Upper lobe of left lung (tissue), 6 donors: Measurements from ENCODE around the gene MAP1B. TPM values are rescaled to one million over a fixed set of nuclear protein-coding genes. Genes with fewer than 3 reads are reported as not detected.
A peak's percentile ranks its signal among the peaks of the same experiment; 100 is the strongest.

Experiments
- ATAC-seq, 2 donors: fragments of 200-7000 bp; cut with Tn5 transposase; one replicate each; pipeline ENCODE4 v1.9.1; 2022; ENCODE audit warnings: mild to moderate bottlenecking in 2 of 2, moderate library complexity in 2 of 2; ENCODE audit not compliant: low FRiP score in 2 of 2
- DNase-seq, 2 donors: peaks; one replicate each; pipeline ENCODE4 v3.0.0-alpha.2; 2019 to 2020
- H3K27ac ChIP-seq, 4 donors: fragments of 200-600 bp; sonication (generic); one replicate each; pipeline ENCODE4 v1.5.1; 2016 to 2019
- H3K27me3 ChIP-seq, 4 donors: fragments of 200-600 bp; sonication (generic); one replicate each; pipeline ENCODE4 v1.5.1; 2017 to 2019
- H3K36me3 ChIP-seq, 4 donors: fragments of 200-600 bp; sonication (generic); one replicate each; pipeline ENCODE4 v1.5.1; 2016 to 2019
- H3K4me1 ChIP-seq, 4 donors: fragments of 200-600 bp; sonication (generic); one replicate each; pipeline ENCODE4 v1.5.1; 2018 to 2019
- H3K4me3 ChIP-seq, 4 donors: fragments of 200-600 bp; sonication (generic); one replicate each; pipeline ENCODE4 v1.5.1; 2017 to 2019; ENCODE audit warnings: mild to moderate bottlenecking in 2 of 4, moderate library complexity in 1 of 4
- H3K9me3 ChIP-seq, 4 donors: fragments of 200-600 bp; sonication (generic); one replicate each; pipeline ENCODE4 v1.5.1; 2018 to 2019
- EP300 ChIP-seq, 4 donors: sonication (generic); formaldehyde crosslinking; IDR thresholded peaks; one replicate each; pipeline ENCODE4 v1.5.1; 2017; ENCODE audit warnings: antibody characterized with exemption in 4 of 4, control low read depth in 2 of 4
- POLR2A ChIP-seq, 4 donors: fragments of 450-650 bp; IDR thresholded peaks; one replicate each; pipeline ENCODE4 v1.5.1; 2016 to 2017; ENCODE audit warnings: antibody characterized with exemption in 4 of 4, mild to moderate bottlenecking in 2 of 4
- POLR2AphosphoS5 ChIP-seq, 2 donors: sonication (generic); formaldehyde crosslinking; IDR thresholded peaks; one replicate each; pipeline ENCODE4 v1.5.1; 2017; ENCODE audit warnings: antibody characterized with exemption in 2 of 2
- WGBS, 2 donors: methylation state at CpG; one replicate each; pipeline ENCODE4 v1.1.5; 2017 to 2018; 5-methylcytosine and 5-hydroxymethylcytosine counted together
- total RNA-seq, 6 donors: library from RNA; depleted of rRNA in 4 of 6; stranded (reverse); fragments of >200 nt in 4 of 6; gene quantifications; one replicate each; pipeline versions ENCODE4 v1.1.0 to v1.2.1, GENCODE V29; 2016 to 2021
- TF ChIP-seq, protein P1 (sequence below), 6 experiments: fragments of 450-650 bp in 4 of 6; fragments of 200-600 bp in 2 of 6; sonication (generic) in 2 of 6; IDR thresholded peaks; one replicate each; pipeline ENCODE4 v1.5.1; 2016 to 2019; ENCODE audit warnings: antibody characterized with exemption in 6 of 6
- donor health status: DM: no; HTN: no; CAD: no; lungs with moderate emphysema.
- donor health status: DM: no; HTN: yes; CAD: no; lungs with severe emphysema.

MAP1B gene
- total RNA-seq, 6 donors from 2014 or later = 21.6 to 59.4 (median 38.0) TPM

DNA sequence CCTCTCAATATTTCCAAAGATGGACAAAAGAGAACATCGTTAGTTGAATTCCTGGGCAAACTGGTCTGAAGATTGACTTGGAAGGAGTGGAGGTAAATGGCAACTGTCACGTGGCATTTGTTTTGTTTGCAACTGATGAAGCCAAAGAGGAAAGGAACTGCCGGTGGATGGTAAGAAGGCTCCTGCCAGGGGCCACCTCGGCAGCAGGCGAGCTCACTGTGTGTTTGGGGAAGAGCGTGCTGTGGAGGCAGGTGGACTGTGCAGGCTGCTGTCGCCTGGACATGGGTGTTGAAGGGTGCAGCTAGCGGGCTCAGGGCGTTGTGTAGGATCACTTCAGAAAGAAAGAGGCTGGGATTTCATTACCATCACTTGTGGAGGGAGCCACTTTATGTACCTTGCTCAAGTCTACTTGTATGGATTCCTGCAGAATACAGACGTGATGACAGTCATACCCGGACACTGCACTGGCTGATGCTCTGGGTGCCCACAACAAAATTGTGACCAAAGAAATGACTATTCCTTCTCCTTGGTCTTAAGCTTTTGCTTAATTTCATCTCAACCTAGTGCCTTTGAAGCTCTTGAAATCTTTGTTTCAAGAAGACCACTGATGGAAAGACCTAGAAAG lies 72.7 kb downstream of the MAP1B start:
- Histone ChIP-seq H3K4me1 (peaks cover 0 to 9% (median 0%) of the 10 kb centered on the region in 4 donors), H3K9me3 (no peaks in the 10 kb centered on the region), H3K27me3 (no peaks in the 10 kb centered on the region), H3K36me3 (no peaks in the 10 kb centered on the region), H3K4me3 (no peak overlapping the region), H3K27ac (peak overlapping the region in 1 of 4 donors; percentile 30)
- DNase-seq (peak in 1 of 2 donors; percentile 22), ATAC-seq (no peak)
- TF ChIP-seq, protein P1, sequence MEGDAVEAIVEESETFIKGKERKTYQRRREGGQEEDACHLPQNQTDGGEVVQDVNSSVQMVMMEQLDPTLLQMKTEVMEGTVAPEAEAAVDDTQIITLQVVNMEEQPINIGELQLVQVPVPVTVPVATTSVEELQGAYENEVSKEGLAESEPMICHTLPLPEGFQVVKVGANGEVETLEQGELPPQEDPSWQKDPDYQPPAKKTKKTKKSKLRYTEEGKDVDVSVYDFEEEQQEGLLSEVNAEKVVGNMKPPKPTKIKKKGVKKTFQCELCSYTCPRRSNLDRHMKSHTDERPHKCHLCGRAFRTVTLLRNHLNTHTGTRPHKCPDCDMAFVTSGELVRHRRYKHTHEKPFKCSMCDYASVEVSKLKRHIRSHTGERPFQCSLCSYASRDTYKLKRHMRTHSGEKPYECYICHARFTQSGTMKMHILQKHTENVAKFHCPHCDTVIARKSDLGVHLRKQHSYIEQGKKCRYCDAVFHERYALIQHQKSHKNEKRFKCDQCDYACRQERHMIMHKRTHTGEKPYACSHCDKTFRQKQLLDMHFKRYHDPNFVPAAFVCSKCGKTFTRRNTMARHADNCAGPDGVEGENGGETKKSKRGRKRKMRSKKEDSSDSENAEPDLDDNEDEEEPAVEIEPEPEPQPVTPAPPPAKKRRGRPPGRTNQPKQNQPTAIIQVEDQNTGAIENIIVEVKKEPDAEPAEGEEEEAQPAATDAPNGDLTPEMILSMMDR (IDR thresholded peaks at IDR 0.05) = no peak
- no peak for TF ChIP-seq POLR2AphosphoS5 (IDR thresholded peaks at IDR 0.05)
- no peak for TF ChIP-seq EP300 (IDR thresholded peaks at IDR 0.05)
- no peak for TF ChIP-seq POLR2A (IDR thresholded peaks at IDR 0.05)
- WGBS, 2 donors = 72 to 77% methylated on average over 10 to 11 of the region's 11 CpGs

DNA sequence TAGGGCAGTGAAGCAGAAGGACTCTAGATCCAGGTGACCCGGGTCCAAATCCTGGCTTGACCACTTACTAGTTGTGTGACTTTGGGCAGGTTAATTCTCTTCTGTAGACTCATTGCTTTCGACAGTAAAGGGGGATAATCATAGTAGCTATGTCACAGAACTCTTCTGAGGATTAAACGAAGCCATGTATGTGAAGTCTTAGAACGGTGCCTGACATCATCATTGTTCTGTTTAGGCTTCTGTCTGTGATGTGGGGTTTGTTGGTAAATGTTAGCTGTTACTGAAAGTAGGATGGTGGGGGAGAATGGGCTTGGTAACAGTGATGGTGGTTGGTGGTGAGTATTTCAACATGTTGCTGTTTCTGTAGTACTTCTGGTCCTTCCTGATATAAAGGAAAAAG lies 73.7 kb downstream of the MAP1B start:
- WGBS, 2 donors = 73 to 95% methylated on average over 4 of the region's 4 CpGs
- DNase-seq (no peak), ATAC-seq (no peak)
- no peaks in the 10 kb centered on the region for H3K36me3 ChIP-seq
- H3K4me3 ChIP-seq = no peak overlapping the region
- TF ChIP-seq, protein P1 (IDR thresholded peaks at IDR 0.05) = no peak
- no peak for TF ChIP-seq POLR2A (IDR thresholded peaks at IDR 0.05)
- peaks cover 0 to 9% (median 0%) of the 10 kb centered on the region in 4 donors for H3K4me1 ChIP-seq
- H3K9me3 ChIP-seq = no peaks in the 10 kb centered on the region
- H3K27me3 ChIP-seq = no peaks in the 10 kb centered on the region
- H3K27ac ChIP-seq = no peak overlapping the region

DNA sequence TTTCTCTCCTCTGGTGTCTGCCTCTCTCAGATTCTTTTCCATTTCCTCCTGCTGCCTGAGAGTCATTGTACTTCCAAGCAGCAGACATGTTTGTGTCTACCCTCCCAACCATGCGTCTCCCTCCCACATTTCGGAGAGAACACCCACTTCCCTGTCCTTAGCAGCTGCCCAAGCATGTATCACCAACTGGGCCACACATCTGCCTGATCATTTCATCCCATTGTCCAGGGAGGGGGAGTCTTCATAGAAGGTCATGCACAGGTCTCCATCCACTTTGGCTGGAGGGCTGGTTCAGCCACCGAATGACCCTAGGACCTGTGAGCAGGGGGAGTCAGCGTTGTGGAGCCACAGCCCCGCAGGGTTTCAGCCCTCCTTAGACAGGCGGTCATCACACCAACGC lies 75.4 kb downstream of the MAP1B start:
- no peaks in the 10 kb centered on the region for H3K36me3 ChIP-seq
- H3K9me3 ChIP-seq = no peaks in the 10 kb centered on the region
- H3K27me3 ChIP-seq = no peaks in the 10 kb centered on the region
- ATAC-seq (no peak), DNase-seq (no peak)
- H3K4me3 ChIP-seq = no peak overlapping the region
- TF ChIP-seq EP300 (IDR thresholded peaks at IDR 0.05) (no peak), POLR2AphosphoS5 (IDR thresholded peaks at IDR 0.05) (no peak), POLR2A (IDR thresholded peaks at IDR 0.05) (no peak)
- TF ChIP-seq, protein P1 (IDR thresholded peaks at IDR 0.05) = no peak
- no peak overlapping the region for H3K27ac ChIP-seq
- H3K4me1 ChIP-seq = peaks cover 0 to 9% (median 0%) of the 10 kb centered on the region in 4 donors
- 80 to 89% methylated on average over 7 of the region's 7 CpGs for WGBS, 2 donors

DNA sequence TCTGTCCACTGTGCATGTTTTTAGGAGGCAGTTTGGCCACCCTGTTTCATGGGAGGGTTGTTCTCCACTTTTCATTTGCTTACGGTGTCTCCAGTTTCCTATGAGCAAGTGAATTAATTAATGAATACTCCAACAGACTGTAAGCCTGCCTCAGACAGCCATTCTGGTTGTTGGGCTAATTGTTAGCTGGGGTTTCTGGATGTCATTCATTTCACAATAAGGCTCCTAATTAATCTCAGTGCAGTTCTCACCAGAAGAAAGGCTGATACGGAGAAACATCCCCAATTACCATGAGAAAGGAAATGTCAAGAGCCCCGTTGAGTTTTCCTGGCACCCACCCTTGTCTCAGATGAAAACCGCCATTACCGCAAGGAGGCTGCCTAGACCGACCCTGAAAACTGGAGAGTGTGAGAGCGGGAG lies 75.8 kb downstream of the MAP1B start:
- no peaks in the 10 kb centered on the region for H3K36me3 ChIP-seq
- H3K4me1 ChIP-seq = peaks cover 0 to 9% (median 0%) of the 10 kb centered on the region in 4 donors
- DNase-seq = no peak
- no peak overlapping the region for H3K4me3 ChIP-seq
- no peak for ATAC-seq
- no peaks in the 10 kb centered on the region for H3K9me3 ChIP-seq
- WGBS, 2 donors = 80 to 81% methylated on average over 7 of the region's 7 CpGs
- no peak for TF ChIP-seq EP300 (IDR thresholded peaks at IDR 0.05)
- TF ChIP-seq, protein P1 (IDR thresholded peaks at IDR 0.05) = no peak
- TF ChIP-seq POLR2AphosphoS5 (IDR thresholded peaks at IDR 0.05) = no peak
- no peak for TF ChIP-seq POLR2A (IDR thresholded peaks at IDR 0.05)
- no peak overlapping the region for H3K27ac ChIP-seq
- H3K27me3 ChIP-seq = no peaks in the 10 kb centered on the region

DNA sequence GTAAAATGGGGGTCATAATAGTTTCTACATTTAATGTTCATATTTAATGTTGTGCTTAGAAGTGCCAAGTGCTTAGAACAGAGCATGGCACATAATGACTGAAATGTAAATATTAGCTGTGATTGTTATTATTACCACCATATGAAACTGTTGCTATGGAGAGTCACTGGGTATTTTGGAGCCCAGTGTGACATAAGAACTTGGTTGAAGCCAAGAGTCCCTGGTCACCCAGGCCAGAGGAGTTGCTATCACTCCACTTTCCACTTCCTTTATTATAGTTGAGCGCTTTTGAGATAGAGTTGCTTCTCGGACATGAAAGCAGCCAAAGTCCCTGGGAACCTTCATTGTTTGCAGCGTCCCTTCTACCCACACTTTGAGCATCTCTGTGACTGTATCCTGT lies 77.1 kb downstream of the MAP1B start:
- Histone ChIP-seq H3K36me3 (no peaks in the 10 kb centered on the region), H3K4me1 (peaks cover 0 to 3% (median 0%) of the 10 kb centered on the region in 4 donors), H3K27ac (no peak overlapping the region), H3K9me3 (no peaks in the 10 kb centered on the region), H3K27me3 (no peaks in the 10 kb centered on the region), H3K4me3 (no peak overlapping the region)
- WGBS, 2 donors = 91 to 94% methylated on average over 3 of the region's 3 CpGs
- TF ChIP-seq POLR2A (IDR thresholded peaks at IDR 0.05) (no peak), EP300 (IDR thresholded peaks at IDR 0.05) (no peak)
- TF ChIP-seq, protein P1 (IDR thresholded peaks at IDR 0.05) = no peak
- ATAC-seq = no peak
- DNase-seq = no peak
